Naive B cell (primary cell): ENCODE measurements around the gene ARFGAP3. TPM values are rescaled to one million over a fixed set of nuclear protein-coding genes. Genes with fewer than 3 reads are reported as not detected.

ENCODE experiments used
- ATAC-seq, 2 donors: fragments of 150-1000 bp; cut with Tn5 transposase; 2 replicates each; pipeline ENCODE4 v1.10.0; 2021; ENCODE audit warnings: low read depth in 2 of 2, mild to moderate bottlenecking in 2 of 2, moderate library complexity in 2 of 2
- DNase-seq: peaks from one replicate; pipeline ENCODE4 v3.0.0; 2022
- H3K27ac Mint-ChIP-seq, 6 donors: one replicate each; pipeline ENCODE4 v1.8.0; 2020 to 2022; ENCODE audit warnings: mild to moderate bottlenecking in 6 of 6, mixed read lengths in 6 of 6, moderate library complexity in 5 of 6, inconsistent platforms in 2 of 6
- H3K27me3 Mint-ChIP-seq, 3 donors: one replicate each; pipeline ENCODE4 v1.8.0; 2021 to 2022; ENCODE audit warnings: mixed read lengths in 3 of 3, mild to moderate bottlenecking in 1 of 3
- H3K36me3 Mint-ChIP-seq, 2 donors: one replicate each; pipeline ENCODE4 v1.8.0; 2020 to 2022; ENCODE audit warnings: mixed read lengths in 2 of 2, inconsistent platforms in 1 of 2, mild to moderate bottlenecking in 1 of 2
- H3K4me1 Mint-ChIP-seq, 3 donors: one replicate each; pipeline ENCODE4 v1.8.0; 2020 to 2022; ENCODE audit warnings: mixed read lengths in 3 of 3, inconsistent platforms in 1 of 3, mild to moderate bottlenecking in 1 of 3, moderate library complexity in 1 of 3
- H3K4me3 Mint-ChIP-seq, 8 donors: one replicate each; pipeline ENCODE4 v1.8.0; 2020 to 2022; ENCODE audit warnings: mild to moderate bottlenecking in 8 of 8, mixed read lengths in 8 of 8, moderate library complexity in 8 of 8, inconsistent platforms in 2 of 8
- H3K9me3 Mint-ChIP-seq, 7 donors: one replicate each; pipeline ENCODE4 v1.8.0; 2020 to 2022; ENCODE audit warnings: mixed read lengths in 7 of 7, mild to moderate bottlenecking in 5 of 7, inconsistent platforms in 2 of 7, moderate library complexity in 1 of 7
- polyA plus RNA-seq, 6 donors: library from polyadenylated mRNA; unstranded; fragments of 300-500 nt; fragmentation: Illumina TruSeq; gene quantifications; one replicate each; pipeline ENCODE4 v1.2.3, GENCODE V29; 2021; ENCODE audit warnings: low read depth in 6 of 6

ARFGAP3 gene
- polyA plus RNA-seq, 6 donors from 2014 or later = 24.2 to 48.6 (median 35.3) TPM

- ATAC-seq = no peak
- H3K9me3 Mint-ChIP-seq = no peaks in the 10 kb centered on the region
- no peaks in the 10 kb centered on the region for H3K36me3 Mint-ChIP-seq
- H3K27ac Mint-ChIP-seq = peak overlapping the region in 1 of 6 donors; percentile 62
- H3K27me3 Mint-ChIP-seq = peaks cover 0 to 8% (median 0%) of the 10 kb centered on the region in 3 donors
- H3K4me3 Mint-ChIP-seq = peak overlapping the region in 1 of 8 donors; percentile 29
- peaks cover 0 to 7% (median 0%) of the 10 kb centered on the region in 3 donors for H3K4me1 Mint-ChIP-seq
- DNase-seq = no peak
Measured at GRCh38 chr22:42747701-42748513, 109.2 kb downstream of the ARFGAP3 start.

Other genes starting within 250 kb of the ARFGAP3 start
- gene POLDIP3, start 242.4 kb downstream of the ARFGAP3 start, polyA plus RNA-seq = 100 to 1,000 TPM in 1 of 6 donors, 10 to 100 TPM in 5; 61.2 to 106 (median 81.3) TPM
- 1 to 10 TPM in 1 of 6 donors, under 1 TPM in 2, not detected in 3; 0.38 to 1.6 (median 0.77) TPM for gene ATP5MGL, start 216.7 kb downstream of the ARFGAP3 start, polyA plus RNA-seq
- gene CYB5R3, start 207.9 kb downstream of the ARFGAP3 start, polyA plus RNA-seq = 100 to 1,000 TPM in 2 of 6 donors, 10 to 100 TPM in 4; 72.0 to 142 (median 83.8) TPM
- gene A4GALT, start 136.4 kb downstream of the ARFGAP3 start, polyA plus RNA-seq = under 1 TPM in 1 of 6 donors, not detected in 5; 0.73 TPM
- gene PACSIN2, start 157.9 kb upstream of the ARFGAP3 start, polyA plus RNA-seq = 10 to 100 TPM; 30.9 to 43.4 (median 37.3) TPM
- 1 to 10 TPM in 5 of 6 donors, under 1 TPM in 1; 0.60 to 4.1 (median 2.7) TPM for gene TTLL1, start 232.1 kb upstream of the ARFGAP3 start, polyA plus RNA-seq